Neural progenitor cell (in vitro differentiated cells): ENCODE data around the gene ARHGAP24. TPM values are rescaled to one million over a fixed set of nuclear protein-coding genes. Genes with fewer than 3 reads are reported as not detected.

ENCODE experiments used
- DNase-seq: peaks from one replicate; pipeline ENCODE4 v3.0.0-alpha.2; 2016; ENCODE audit warnings: low spot score
- H2AFZ ChIP-seq: fragments of 200-600 bp; sonication (generic); replicated peaks from 2 replicates; pipeline ENCODE4 v1.6.1; 2016; ENCODE audit warnings: antibody characterized with exemption
- H3F3A ChIP-seq: fragments of 200-600 bp; sonication (generic); 2 replicates; pipeline ENCODE4 v1.6.1; 2016; ENCODE audit warnings: antibody characterized with exemption, low read depth
- H3K27ac ChIP-seq: fragments of 200-600 bp; sonication (generic); 2 replicates; pipeline ENCODE4 v1.5.1; 2016; ENCODE audit warnings: mild to moderate bottlenecking
- H3K27me3 ChIP-seq: fragments of 200-600 bp; sonication (generic); 2 replicates; pipeline ENCODE4 v1.6.1; 2016; ENCODE audit warnings: mild to moderate bottlenecking, moderate library complexity
- H3K36me3 ChIP-seq: fragments of 200-600 bp; sonication (generic); 2 replicates; pipeline ENCODE4 v1.5.1; 2016
- H3K4me1 ChIP-seq: fragments of 200-600 bp; sonication (generic); 2 replicates; pipeline ENCODE4 v1.6.1; 2016; ENCODE audit warnings: mixed run types
- H3K4me2 ChIP-seq: fragments of 200-600 bp; sonication (generic); 2 replicates; pipeline ENCODE4 v1.6.1; 2016
- H3K4me3 ChIP-seq: fragments of 200-600 bp; sonication (generic); 2 replicates; pipeline ENCODE4 v1.5.1; 2016
- H3K79me2 ChIP-seq: fragments of 200-600 bp; sonication (generic); 2 replicates; pipeline ENCODE4 v1.6.1; 2016; ENCODE audit warnings: low read depth
- H3K9ac ChIP-seq: fragments of 200-600 bp; sonication (generic); 2 replicates; pipeline ENCODE4 v1.6.1; 2016
- H3K9me3 ChIP-seq: fragments of 200-600 bp; sonication (generic); 2 replicates; pipeline ENCODE4 v1.5.1; 2016; ENCODE audit warnings: low read depth
- H4K20me1 ChIP-seq: fragments of 200-600 bp; sonication (generic); 2 replicates; pipeline ENCODE4 v1.6.1; 2016; ENCODE audit warnings: low read depth
- H3K27ac Mint-ChIP-seq: 3 replicates; pipeline ENCODE4 v1.8.0; 2021; ENCODE audit warnings: mixed read lengths
- H3K27me3 Mint-ChIP-seq: 2 replicates; pipeline ENCODE4 v1.8.0; 2022; ENCODE audit warnings: low read depth, mild to moderate bottlenecking, inconsistent platforms, moderate library complexity, mixed read lengths; ENCODE audit not compliant: insufficient read depth
- H3K36me3 Mint-ChIP-seq: 3 replicates; pipeline ENCODE4 v1.8.0; 2021; ENCODE audit warnings: mixed read lengths
- H3K4me1 Mint-ChIP-seq: 3 replicates; pipeline ENCODE4 v1.8.0; 2021; ENCODE audit warnings: mixed read lengths
- H3K4me3 Mint-ChIP-seq: 3 replicates; pipeline ENCODE4 v1.8.0; 2021; ENCODE audit warnings: mild to moderate bottlenecking, moderate library complexity, mixed read lengths
- H3K9me3 Mint-ChIP-seq: 3 replicates; pipeline ENCODE4 v1.8.0; 2020; ENCODE audit warnings: mixed read lengths
- CTCF ChIP-seq: fragments of 200-600 bp; sonication (generic); IDR thresholded peaks from 2 replicates; pipeline ENCODE4 v1.5.1; 2017; ENCODE audit warnings: antibody characterized with exemption, mild to moderate bottlenecking
- EZH2 ChIP-seq: fragments of 200-600 bp; sonication (generic); IDR thresholded peaks from 2 replicates; pipeline ENCODE4 v1.6.1; 2017; ENCODE audit warnings: antibody characterized with exemption, mild to moderate bottlenecking, moderate library complexity
- EZH2phosphoT487 ChIP-seq: fragments of 200-600 bp; sonication (generic); IDR thresholded peaks from 2 replicates; pipeline ENCODE4 v1.6.1; 2017; ENCODE audit warnings: antibody characterized with exemption
- total RNA-seq: library from RNA; depleted of rRNA; stranded (reverse); fragments of >200 nt; gene quantifications from 2 replicates; pipeline ENCODE4 v1.2.3, GENCODE V29; 2015; ENCODE audit warnings: low replicate concordance

The ARHGAP24 gene
- total RNA-seq, 1 donor from 2014 or later: 2.2 TPM

- H3K9me3 ChIP-seq: no peaks in the 10 kb centered on the region
- peaks cover 4% of the 10 kb centered on the region for H3K27me3 Mint-ChIP-seq
- no peaks in the 10 kb centered on the region for H3K36me3 Mint-ChIP-seq
- H3K4me2 ChIP-seq: no peak overlapping the region
- H2AFZ ChIP-seq: no peak overlapping the region
- H3K4me1 Mint-ChIP-seq: no peaks in the 10 kb centered on the region
- H3K9ac ChIP-seq: no peak overlapping the region
- no peaks in the 10 kb centered on the region for H3K79me2 ChIP-seq
- H3F3A ChIP-seq: no peaks in the 10 kb centered on the region
- no peak for TF ChIP-seq EZH2phosphoT487
- no peak for TF ChIP-seq EZH2
- TF ChIP-seq CTCF: no peak
- no peak overlapping the region for H3K27ac ChIP-seq
- no peak overlapping the region for H3K4me3 ChIP-seq
- no peaks in the 10 kb centered on the region for H3K9me3 Mint-ChIP-seq
- H3K27ac Mint-ChIP-seq: no peak overlapping the region
- H3K36me3 ChIP-seq: no peaks in the 10 kb centered on the region
- no peak for DNase-seq
- H4K20me1 ChIP-seq: no peaks in the 10 kb centered on the region
- H3K27me3 ChIP-seq: no peaks in the 10 kb centered on the region
- no peak overlapping the region for H3K4me3 Mint-ChIP-seq
- no peaks in the 10 kb centered on the region for H3K4me1 ChIP-seq
Measured at GRCh38 chr4:86004030-86004429, 529.1 kb downstream of the ARHGAP24 start.

DNA sequence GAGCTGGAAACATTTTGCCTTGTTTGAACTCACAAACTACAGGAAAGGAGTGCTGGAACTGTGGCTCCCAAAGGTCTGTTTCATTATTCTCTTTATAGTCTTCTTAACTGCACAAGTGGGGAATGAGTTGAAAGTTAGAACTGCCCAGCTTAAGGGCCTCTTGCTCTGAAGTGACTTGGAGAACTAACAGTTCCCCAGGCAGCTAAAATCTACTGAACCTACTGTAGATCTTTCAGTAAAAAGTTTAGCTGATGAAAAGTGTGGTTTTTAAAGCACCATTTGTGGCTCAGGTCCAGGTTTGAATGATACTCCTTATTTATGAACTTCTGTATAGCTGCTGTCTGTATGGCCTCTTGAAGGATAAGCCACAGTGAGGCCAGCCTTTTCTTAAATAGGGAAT, 531.1 kb downstream of the ARHGAP24 start:
- H3K4me3 Mint-ChIP-seq: no peak overlapping the region
- H3K27ac Mint-ChIP-seq: no peak overlapping the region
- Histone ChIP-seq H3K4me3 (no peak overlapping the region), H3K79me2 (no peaks in the 10 kb centered on the region), H3K9ac (no peak overlapping the region), H3K27me3 (no peaks in the 10 kb centered on the region), H3K4me1 (no peaks in the 10 kb centered on the region), H3K36me3 (no peaks in the 10 kb centered on the region), H3K27ac (no peak overlapping the region), H3K9me3 (no peaks in the 10 kb centered on the region), H3F3A (no peaks in the 10 kb centered on the region), H2AFZ (no peak overlapping the region), H4K20me1 (no peaks in the 10 kb centered on the region), H3K4me2 (no peak overlapping the region)
- peaks cover 4% of the 10 kb centered on the region for H3K27me3 Mint-ChIP-seq
- TF ChIP-seq CTCF: no peak
- TF ChIP-seq EZH2: no peak
- no peak for TF ChIP-seq EZH2phosphoT487
- no peaks in the 10 kb centered on the region for H3K9me3 Mint-ChIP-seq
- no peak for DNase-seq
- H3K4me1 Mint-ChIP-seq: no peaks in the 10 kb centered on the region
- H3K36me3 Mint-ChIP-seq: peaks cover 2% of the 10 kb centered on the region

DNA sequence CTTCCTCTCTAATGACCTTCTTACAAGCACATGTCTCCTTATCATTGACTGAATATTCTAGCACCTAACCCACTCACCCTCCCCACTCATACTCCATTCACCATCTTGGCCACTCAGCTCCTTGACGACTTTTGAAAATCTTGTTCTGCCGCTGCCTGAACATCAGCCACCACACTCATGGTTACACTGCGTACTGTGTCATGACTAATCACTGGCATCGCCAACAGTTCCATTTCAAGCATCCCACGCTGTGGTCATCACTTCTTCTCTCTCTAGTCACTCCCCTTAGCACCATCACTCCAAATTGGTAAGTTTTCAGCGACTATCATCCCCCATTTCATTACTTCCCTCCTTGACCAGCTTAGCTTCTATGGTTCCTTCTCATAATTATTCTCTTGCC, 532.1 kb downstream of the ARHGAP24 start:
- no peak overlapping the region for H3K4me3 ChIP-seq
- no peak for DNase-seq
- H3K9me3 Mint-ChIP-seq: no peaks in the 10 kb centered on the region

More for the DNA sequence above, 532.1 kb downstream of the ARHGAP24 start:
- Histone ChIP-seq H3K27me3 (no peaks in the 10 kb centered on the region), H3K36me3 (no peaks in the 10 kb centered on the region), H3K79me2 (no peaks in the 10 kb centered on the region), H2AFZ (no peak overlapping the region), H3F3A (no peaks in the 10 kb centered on the region), H3K4me2 (no peak overlapping the region), H3K4me1 (no peaks in the 10 kb centered on the region), H3K9me3 (no peaks in the 10 kb centered on the region), H3K27ac (no peak overlapping the region), H4K20me1 (no peaks in the 10 kb centered on the region), H3K9ac (no peak overlapping the region)
- no peak overlapping the region for H3K4me3 Mint-ChIP-seq
- TF ChIP-seq CTCF: no peak
- no peak for TF ChIP-seq EZH2
- no peak for TF ChIP-seq EZH2phosphoT487
- peaks cover 2% of the 10 kb centered on the region for H3K36me3 Mint-ChIP-seq
- no peaks in the 10 kb centered on the region for H3K27me3 Mint-ChIP-seq
- H3K27ac Mint-ChIP-seq: no peak overlapping the region
- no peaks in the 10 kb centered on the region for H3K4me1 Mint-ChIP-seq
